SK-N-SH treated with all-trans-retinoic acid at 6 μM for 48 hours (cell line): Measurements from ENCODE around the gene ZNF805.
"Not testable (repeated sequence)": the region's sequence is repeated elsewhere in the genome, so short reads cannot be mapped to it uniquely, and the experiment has no call there.

Source experiments
- ARNTL ChIP-seq: fragments of 450-650 bp; formaldehyde crosslinking; IDR thresholded peaks from 2 replicates; pipeline ENCODE4 v1.5.0; 2020; ENCODE audit warnings: low read depth, mild to moderate bottlenecking, moderate library complexity, borderline replicate concordance
- CSDC2 ChIP-seq: fragments of 250-450 bp; sonication (Bioruptor Pico); IDR thresholded peaks from 2 replicates; pipeline ENCODE4 v1.5.0; 2020; ENCODE audit warnings: mild to moderate bottlenecking, moderate library complexity
- TOX ChIP-seq: fragments of 250-450 bp; sonication (Bioruptor Pico); IDR thresholded peaks from 2 replicates; pipeline ENCODE4 v1.8.0; 2021; ENCODE audit warnings: mild to moderate bottlenecking, moderate library complexity, borderline replicate concordance

DNA sequence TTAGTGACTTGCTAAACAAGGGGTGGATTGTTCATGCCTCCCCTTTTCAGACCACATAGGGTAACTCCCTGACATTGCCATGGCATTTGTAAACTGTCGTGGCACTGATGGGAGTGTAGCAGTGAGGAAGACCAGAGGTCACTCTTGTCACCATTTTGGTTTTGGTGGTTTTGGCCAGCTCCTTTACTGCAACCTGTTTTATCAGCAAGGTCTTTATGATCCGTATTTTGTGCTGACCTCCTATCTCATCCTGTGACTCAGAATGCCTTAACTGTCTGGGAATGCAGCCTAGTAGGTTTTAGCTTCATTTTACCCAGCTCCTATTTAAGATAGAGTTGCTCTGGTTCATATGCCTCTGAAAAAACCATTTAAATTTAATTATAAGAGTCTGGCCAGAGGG is 38.0 kb downstream of the ZNF805 start:
- not testable (repeated sequence) for TF ChIP-seq CSDC2, ARNTL, TOX (CRISPR knock-in tag)
